ENCODE measurements around the gene ACOT13.

GRCh38 chr6:24666641-24667377 is at the start of gene ACOT13, which contains the start of gene TDP2:
- TF ChIP-seq POLR2A (IDR thresholded peaks at IDR 0.05; ENCODE audit: extremely low read depth, insufficient read length), result peak; percentile 74
- peak; percentile 38 for TF ChIP-seq CTCF (IDR thresholded peaks at IDR 0.05; ENCODE audit: low read depth, low read length)
- peak; percentile 76; the same call in 1 of the 2 replicates for TF ChIP-seq MYC (IDR thresholded peaks at IDR 0.05; ENCODE audit: low read depth, low read length)
- TF ChIP-seq MAX (IDR thresholded peaks at IDR 0.05; ENCODE audit: low read depth, low read length), result peak; percentile 81

Measured in NB4 (cell line).